HepG2 (cell line): Measurements from ENCODE around the gene OMA1. TPM values are rescaled to one million over a fixed set of nuclear protein-coding genes. Genes with fewer than 3 reads are reported as not detected.
A peak's percentile ranks its signal among the peaks of the same experiment; 100 is the strongest.

Source experiments
- ASH2L ChIP-seq: fragments of 300-600, 200-600 bp; sonication (generic); IDR thresholded peaks from 2 replicates; pipeline ENCODE4 v1.7.0; 2017; ENCODE audit warnings: low read depth, mild to moderate bottlenecking, moderate library complexity, mixed read lengths, low read length; ENCODE audit not compliant: insufficient read length
- ATF7 ChIP-seq, 2 experiments: fragments of 450-650 bp in 1 of 2; sonication (generic) in 1 of 2; formaldehyde crosslinking in 1 of 2; IDR thresholded peaks; 2 replicates each; pipeline versions ENCODE4 v1.4.0 to v1.6.1; 2016 to 2020; ENCODE audit warnings: antibody characterized with exemption in 1 of 2, mild to moderate bottlenecking in 1 of 2, missing genetic modification reagents in 1 of 2
- BORCS8-MEF2B ChIP-seq: sonication (generic); formaldehyde crosslinking; IDR thresholded peaks from 2 replicates; pipeline ENCODE4 v1.8.0; 2022; ENCODE audit warnings: mild to moderate bottlenecking, missing genetic modification reagents
- CHD2 ChIP-seq: IDR thresholded peaks from 2 replicates; pipeline ENCODE4 v1.6.1; 2011; ENCODE audit warnings: low read depth, low read length, improper control_type of control experiment
- DPF2 ChIP-seq: sonication (generic); formaldehyde crosslinking; IDR thresholded peaks from 2 replicates; pipeline ENCODE4 v1.4.0; 2020; ENCODE audit warnings: mild to moderate bottlenecking, low read depth, missing genetic modification reagents, borderline replicate concordance
- FOXA3 ChIP-seq: IDR thresholded peaks from 2 replicates; pipeline ENCODE4 v1.6.1; 2016; ENCODE audit warnings: missing genetic modification reagents, missing compliant biosample characterization
- FOXO1 ChIP-seq: sonication (generic); formaldehyde crosslinking; IDR thresholded peaks from 2 replicates; pipeline ENCODE4 v1.4.0; 2020; ENCODE audit warnings: missing genetic modification reagents
- HDAC2 ChIP-seq: sonication (generic); formaldehyde crosslinking; IDR thresholded peaks from 2 replicates; pipeline ENCODE4 v1.4.0; 2020; ENCODE audit warnings: missing genetic modification reagents
- KLF12 ChIP-seq: sonication (generic); formaldehyde crosslinking; IDR thresholded peaks from 2 replicates; pipeline ENCODE4 v1.4.0; 2020; ENCODE audit warnings: missing genetic modification reagents, borderline replicate concordance
- MTF1 ChIP-seq: sonication (generic); formaldehyde crosslinking; IDR thresholded peaks from 2 replicates; pipeline ENCODE4 v1.5.0; 2020; ENCODE audit warnings: missing genetic modification reagents
- NBN ChIP-seq: fragments of 450-650 bp; conservative IDR thresholded peaks from 2 replicates; pipeline ENCODE4 v1.6.1; 2017
- PCBP2 ChIP-seq: fragments of 200-400 bp; formaldehyde crosslinking; optimal IDR thresholded peaks from 2 replicates; pipeline ENCODE3; 2018; ENCODE audit warnings: low read length, low read depth; ENCODE audit not compliant: poor library complexity, severe bottlenecking
- PLRG1 ChIP-seq: fragments of 450-650 bp; conservative IDR thresholded peaks from 2 replicates; pipeline ENCODE4 v1.6.1; 2016
- RBM22 ChIP-seq: fragments of 200-400 bp; formaldehyde crosslinking; optimal IDR thresholded peaks from 2 replicates; pipeline ENCODE3; 2017; ENCODE audit warnings: mild to moderate bottlenecking, low read length, moderate library complexity
- RFXANK ChIP-seq: IDR thresholded peaks from 2 replicates; pipeline ENCODE4 v1.6.1; 2016
- SAFB2 ChIP-seq: sonication (generic); formaldehyde crosslinking; IDR thresholded peaks from 2 replicates; pipeline ENCODE4 v1.5.1; 2020; ENCODE audit warnings: missing genetic modification reagents, low read depth, mild to moderate bottlenecking, borderline replicate concordance
- SAP130 ChIP-seq: IDR thresholded peaks from 2 replicates; pipeline ENCODE4 v1.6.1; 2016; ENCODE audit warnings: low read depth
- SRSF4 ChIP-seq: fragments of 200-400 bp; formaldehyde crosslinking; IDR thresholded peaks from one replicate; pipeline ENCODE4 v1.6.1; 2018; ENCODE audit warnings: mild to moderate bottlenecking, low read depth, low read length, moderate library complexity; ENCODE audit not compliant: poor library complexity, severe bottlenecking
- SSRP1 ChIP-seq: IDR thresholded peaks from 2 replicates; pipeline ENCODE4 v1.6.1; 2016; ENCODE audit warnings: control low read depth
- TFE3 ChIP-seq: IDR thresholded peaks from 2 replicates; pipeline ENCODE4 v1.6.1; 2016
- THAP11 ChIP-seq: IDR thresholded peaks from 2 replicates; pipeline ENCODE4 v1.6.1; 2016; ENCODE audit warnings: missing biosample characterization, missing genetic modification reagents
- TMF1 ChIP-seq: sonication (generic); formaldehyde crosslinking; IDR thresholded peaks from 2 replicates; pipeline ENCODE4 v1.8.1; 2022; ENCODE audit warnings: low read depth, missing genetic modification reagents
- TSC22D2 ChIP-seq: sonication (generic); formaldehyde crosslinking; IDR thresholded peaks from 2 replicates; pipeline ENCODE4 v1.5.1; 2020; ENCODE audit warnings: missing genetic modification reagents, mild to moderate bottlenecking, borderline replicate concordance
- YEATS2 ChIP-seq: sonication (generic); formaldehyde crosslinking; IDR thresholded peaks from 2 replicates; pipeline ENCODE4 v1.4.0; 2020; ENCODE audit warnings: missing genetic modification reagents, borderline replicate concordance
- YY1 ChIP-seq: IDR thresholded peaks from 2 replicates; pipeline ENCODE4 v1.6.1; 2011; ENCODE audit warnings: low read length, low read depth, moderate library complexity, mild to moderate bottlenecking; ENCODE audit not compliant: insufficient read depth, insufficient replicate concordance
- ZFP90 ChIP-seq: sonication (generic); formaldehyde crosslinking; IDR thresholded peaks from 2 replicates; pipeline ENCODE4 v1.8.0; 2022; ENCODE audit warnings: missing genetic modification reagents, mild to moderate bottlenecking, inconsistent platforms, borderline replicate concordance
- ZIK1 ChIP-seq: sonication (generic); formaldehyde crosslinking; IDR thresholded peaks from 2 replicates; pipeline ENCODE4 v1.5.0; 2020; ENCODE audit warnings: mild to moderate bottlenecking, low read depth, missing genetic modification reagents, borderline replicate concordance
- ZMAT3 ChIP-seq: sonication (generic); formaldehyde crosslinking; conservative IDR thresholded peaks from 2 replicates; pipeline ENCODE4 v1.7.0; 2021; ENCODE audit warnings: missing genetic modification reagents
- ZMYM4 ChIP-seq: sonication (generic); formaldehyde crosslinking; IDR thresholded peaks from 2 replicates; pipeline ENCODE4 v1.8.1; 2023; ENCODE audit warnings: mild to moderate bottlenecking, missing genetic modification reagents
- ZNF225 ChIP-seq: sonication (generic); formaldehyde crosslinking; IDR thresholded peaks from 2 replicates; pipeline ENCODE4 v1.4.0; 2020; ENCODE audit warnings: mild to moderate bottlenecking, missing genetic modification reagents
- ZNF33A ChIP-seq: sonication (generic); formaldehyde crosslinking; IDR thresholded peaks from 2 replicates; pipeline ENCODE4 v1.5.1; 2020; ENCODE audit warnings: missing genetic modification reagents, mild to moderate bottlenecking, moderate library complexity, borderline replicate concordance
- ZNF572 ChIP-seq: sonication (generic); formaldehyde crosslinking; IDR thresholded peaks from 2 replicates; pipeline ENCODE4 v1.5.1; 2020; ENCODE audit warnings: mild to moderate bottlenecking, missing genetic modification reagents
- ZNF841 ChIP-seq: sonication (generic); formaldehyde crosslinking; IDR thresholded peaks from 2 replicates; pipeline ENCODE4 v1.8.1; 2023; ENCODE audit warnings: missing genetic modification reagents, borderline replicate concordance
- polyA plus RNA-seq, 8 experiments: library from polyadenylated mRNA; depleted of rRNA in 3 of 8; stranded (reverse) in 7 of 8; unstranded in 1 of 8; fragments of >200 nt; fragmentation: Illumina TruSeq in 4 of 8; extraction: Trizol in 4 of 8; gene quantifications; 2 replicates each; pipeline versions ENCODE4 v1.2.1 to v1.2.3, GENCODE V29; 2011 to 2016; ENCODE audit warnings: low read depth in 4 of 8, missing spikeins in 1 of 8, mixed read lengths in 1 of 8; ENCODE audit not compliant: insufficient read depth in 1 of 8
- total RNA-seq, 5 experiments: library from RNA; depleted of rRNA; stranded (reverse); fragments of >200 nt; fragmentation: Illumina TruSeq; extraction: Trizol; gene quantifications; 2 replicates each; pipeline ENCODE4 v1.2.3, GENCODE V29; 2016; ENCODE audit warnings: low read depth in 1 of 5

The OMA1 gene
- total and polyA plus RNA-seq, 2 of the 13 experiments (the other 11 are each of a cell fraction or from before 2014, with no cell fraction given): 7.0 to 26.9 TPM

DNA sequence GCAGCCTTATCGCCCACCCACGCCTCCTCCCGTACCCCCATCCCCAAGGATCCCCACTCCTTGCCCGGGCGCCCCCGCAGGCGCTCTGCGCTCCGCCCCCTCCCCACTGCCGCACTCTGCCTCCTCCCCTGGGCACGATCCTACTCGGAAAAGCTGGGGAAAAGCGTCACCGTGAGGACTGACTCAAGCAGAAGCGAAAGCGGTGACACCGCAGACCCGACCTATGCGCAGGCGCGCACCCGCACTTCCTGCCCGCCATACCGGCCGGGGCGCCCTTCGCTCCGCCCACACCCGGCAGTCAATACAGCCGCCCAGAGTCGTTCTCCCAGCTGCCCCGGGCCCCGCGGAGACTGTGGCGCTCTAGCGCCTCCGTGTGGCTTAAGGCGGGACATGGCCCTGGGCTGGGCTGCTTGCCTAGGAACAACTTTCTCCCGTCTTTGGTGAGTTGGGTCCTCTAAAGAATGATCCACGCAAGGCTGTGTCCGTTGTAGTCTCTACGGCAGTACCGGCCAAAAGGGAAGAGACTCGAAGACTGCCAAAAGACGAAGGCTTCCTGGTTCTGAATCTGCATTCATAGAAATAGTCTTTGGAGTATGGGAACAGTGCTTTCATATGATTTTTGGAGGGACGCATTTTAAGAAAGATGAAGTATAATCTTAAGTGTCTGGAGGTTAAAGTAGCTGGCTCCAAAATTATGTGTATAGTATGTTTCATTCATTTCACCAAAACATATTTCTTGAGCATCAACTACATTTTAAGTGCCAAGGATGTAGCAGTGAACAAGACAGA lies at the start of gene OMA1 (continued):
- peak; percentile 73; the same call in 1 of the 2 replicates for TF ChIP-seq YEATS2
- peak; percentile 28; the same call in 1 of the 2 replicates for TF ChIP-seq TSC22D2 (CRISPR knock-in tag)
- TF ChIP-seq ZIK1 (CRISPR knock-in tag): no peak
- TF ChIP-seq TMF1 (CRISPR knock-in tag): no peak
- peak; percentile 98 for TF ChIP-seq ZMYM4
- TF ChIP-seq MTF1 (CRISPR knock-in tag): no peak
- no peak for TF ChIP-seq CHD2
- TF ChIP-seq HDAC2 (CRISPR knock-in tag): no peak
- peak; percentile 44 for TF ChIP-seq ASH2L
- TF ChIP-seq SRSF4: no peak
- no peak for TF ChIP-seq PLRG1
- peak; percentile 54; the same call in 1 of the 2 replicates for TF ChIP-seq ZMAT3 (CRISPR knock-in tag)
- TF ChIP-seq FOXA3: peak; percentile 73
- no peak for TF ChIP-seq ZNF841 (CRISPR knock-in tag)
- no peak for TF ChIP-seq RFXANK (CRISPR knock-in tag)
- no peak for TF ChIP-seq DPF2
- TF ChIP-seq THAP11: peak; percentile 78
- peak; percentile 56; the same call in 1 of the 2 replicates for TF ChIP-seq FOXO1 (CRISPR knock-in tag)
- TF ChIP-seq SAFB2: no peak
- TF ChIP-seq TFE3: no peak
- TF ChIP-seq ZNF225 (CRISPR knock-in tag): no peak; the same call in 1 of the 2 replicates
- no peak for TF ChIP-seq RBM22
- no peak for TF ChIP-seq ZNF33A (CRISPR knock-in tag)
- TF ChIP-seq SSRP1 (CRISPR knock-in tag): no peak
- TF ChIP-seq BORCS8-MEF2B (CRISPR knock-in tag): peak; percentile 45; the same call in 1 of the 2 replicates
- TF ChIP-seq ZFP90 (CRISPR knock-in tag): 0 out of 2 replicates have a peak, but pooled peaks have one; percentile 71
- TF ChIP-seq YY1: peak; percentile 88
- TF ChIP-seq ATF7 (IDR thresholded peaks at IDR 0.05): no peak
- no peak for TF ChIP-seq ATF7 (CRISPR knock-in tag; IDR thresholded peaks at IDR 0.05)
- peak; percentile 62 for TF ChIP-seq SAP130 (CRISPR knock-in tag)
- TF ChIP-seq ZNF572 (CRISPR knock-in tag): no peak
- no peak for TF ChIP-seq NBN
- peak; percentile 68 for TF ChIP-seq KLF12
- no peak for TF ChIP-seq PCBP2
